GM18505 (cell line): ENCODE data around the gene FAM83E.

Experiments used
- ATAC-seq: cut with Tn5 transposase; IDR thresholded peaks from one replicate; pipeline ENCODE4 v1.9.1; 2021; ENCODE audit not compliant: unreplicated experiment
- POLR2A ChIP-seq: IDR thresholded peaks from 4 replicates; pipeline ENCODE4 v1.6.1; 2011; ENCODE audit warnings: borderline replicate concordance; ENCODE audit not compliant: insufficient read depth, insufficient read length; ENCODE audit errors: extremely low read depth

The FAM83E gene

GRCh38 chr19:48575931-48576622 lies 38.8 kb downstream of the FAM83E start:
- no peak for ATAC-seq

DNA sequence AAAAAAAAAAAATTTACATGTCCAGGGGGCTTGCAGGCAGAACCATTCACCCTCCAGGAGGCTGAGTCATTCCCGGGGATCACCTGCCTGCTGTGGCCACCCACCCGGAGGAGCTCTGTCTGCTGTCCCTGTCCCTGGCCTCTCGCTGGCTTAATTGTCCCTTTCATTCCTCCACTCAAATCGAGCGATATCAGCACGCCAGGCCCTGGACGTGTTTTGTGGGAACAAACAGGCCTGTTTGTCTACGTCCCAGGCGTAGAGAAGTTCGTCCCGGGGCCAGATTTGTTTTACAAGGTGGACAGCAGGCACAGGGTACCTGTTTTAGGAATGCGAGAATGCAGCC lies 41.7 kb downstream of the FAM83E start:
- TF ChIP-seq POLR2A, result no peak
- no peak for ATAC-seq

More at GRCh38 chr19:48575931-48576622, 38.8 kb downstream of the FAM83E start:
- no peak for TF ChIP-seq POLR2A

- no peak for TF ChIP-seq POLR2A
- ATAC-seq, result no peak
Measured at GRCh38 chr19:48571378-48572162, 43.3 kb downstream of the FAM83E start.

GRCh38 chr19:48569814-48570213 lies 45.1 kb downstream of the FAM83E start:
- ATAC-seq, result no peak
- TF ChIP-seq POLR2A, result no peak

DNA sequence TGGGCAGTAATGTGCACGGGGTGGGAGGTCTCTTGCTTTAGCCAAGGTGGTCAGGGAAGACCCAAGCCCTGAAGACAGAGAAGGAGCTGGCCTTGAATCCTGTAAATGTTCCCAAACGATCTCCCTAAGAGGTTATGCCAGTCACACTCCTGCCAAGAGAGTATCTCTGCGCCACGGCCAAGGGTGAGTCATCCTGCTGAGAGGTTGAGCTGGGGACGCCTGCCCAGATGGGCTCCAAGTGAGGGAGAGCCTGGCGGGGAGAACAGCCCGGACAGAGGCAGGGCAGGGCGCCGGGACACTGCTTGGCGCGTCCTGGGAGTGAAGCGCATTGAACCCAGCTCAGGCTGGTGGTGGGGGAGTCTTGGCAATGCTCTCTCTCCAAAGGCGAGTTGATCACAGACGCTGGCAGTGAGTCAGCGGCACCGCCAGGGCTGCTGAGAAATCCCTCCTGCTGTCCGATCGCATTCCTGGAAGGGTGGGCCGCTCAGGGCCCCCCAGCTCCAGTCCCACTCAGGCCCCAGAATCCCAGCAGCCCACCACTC lies 46.5 kb downstream of the FAM83E start:
- ATAC-seq, result no peak
- no peak for TF ChIP-seq POLR2A

DNA sequence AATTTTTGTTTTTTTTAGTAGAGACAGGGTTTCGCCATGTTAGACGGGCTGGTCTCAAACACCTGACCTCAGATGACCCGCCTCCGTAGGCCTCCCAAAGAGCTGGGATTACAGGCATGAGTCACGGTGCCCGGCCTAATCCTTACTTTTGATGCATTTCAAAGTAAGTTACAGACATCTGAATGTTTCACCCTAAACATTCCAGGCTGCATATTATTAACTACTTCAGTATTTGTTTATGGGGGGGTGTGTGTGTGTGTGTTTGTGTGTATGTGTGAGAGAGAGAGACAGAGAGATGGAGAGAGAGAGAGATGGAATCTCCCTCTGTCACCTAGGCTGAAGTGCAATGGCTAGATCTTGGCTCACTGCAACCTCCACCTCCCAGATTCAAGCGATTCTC lies 49.8 kb downstream of the FAM83E start:
- TF ChIP-seq POLR2A, result no peak
- no peak for ATAC-seq
